ENCODE data around the gene DSTN.

The DSTN gene

DNA sequence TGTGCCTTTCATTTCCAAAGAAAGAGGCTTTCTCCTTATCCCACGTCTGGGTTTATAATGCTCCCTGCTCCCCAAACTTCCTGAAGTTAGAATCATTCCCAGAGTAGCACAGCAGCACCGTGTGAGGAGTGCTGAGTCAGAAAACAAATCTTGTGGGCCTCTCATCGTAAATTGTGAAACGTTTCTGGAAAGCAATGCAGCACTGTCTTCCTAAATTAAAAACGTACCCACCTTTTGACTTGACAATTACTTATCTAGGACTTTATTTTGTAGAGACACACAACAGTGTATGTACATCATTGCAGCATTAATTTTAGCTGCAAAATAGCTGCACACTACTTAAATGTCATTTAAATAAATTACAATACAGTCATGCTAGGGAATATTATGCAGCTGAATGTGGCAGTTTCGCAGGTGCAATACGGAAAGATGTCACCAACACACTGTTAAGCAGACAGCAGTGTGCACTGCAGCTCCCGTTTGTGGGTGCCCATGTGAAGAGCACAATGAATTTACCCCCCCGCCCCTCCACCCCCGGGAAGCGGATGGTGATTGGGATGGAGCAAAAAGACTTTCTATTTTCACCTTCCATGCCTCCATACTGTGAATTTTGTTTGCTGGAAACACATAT lies 81.4 kb downstream of the DSTN start:
- Histone ChIP-seq H3K27me3 (no peaks in the 10 kb centered on the region), H3K27ac (no peak overlapping the region), H3K36me3 (no peaks in the 10 kb centered on the region), H3K4me3 (no peak overlapping the region), H3K9me3 (no peaks in the 10 kb centered on the region), H3K4me1 (peaks cover 0 to 68% (median 43%) of the 10 kb centered on the region in 4 donors)
- intact Hi-C loops (cut with DNase I; ENCODE audit: low total_unique reads) = no loop called here
- DNase-seq = peak; percentile 21 to 31
- TF ChIP-seq, protein P1, sequence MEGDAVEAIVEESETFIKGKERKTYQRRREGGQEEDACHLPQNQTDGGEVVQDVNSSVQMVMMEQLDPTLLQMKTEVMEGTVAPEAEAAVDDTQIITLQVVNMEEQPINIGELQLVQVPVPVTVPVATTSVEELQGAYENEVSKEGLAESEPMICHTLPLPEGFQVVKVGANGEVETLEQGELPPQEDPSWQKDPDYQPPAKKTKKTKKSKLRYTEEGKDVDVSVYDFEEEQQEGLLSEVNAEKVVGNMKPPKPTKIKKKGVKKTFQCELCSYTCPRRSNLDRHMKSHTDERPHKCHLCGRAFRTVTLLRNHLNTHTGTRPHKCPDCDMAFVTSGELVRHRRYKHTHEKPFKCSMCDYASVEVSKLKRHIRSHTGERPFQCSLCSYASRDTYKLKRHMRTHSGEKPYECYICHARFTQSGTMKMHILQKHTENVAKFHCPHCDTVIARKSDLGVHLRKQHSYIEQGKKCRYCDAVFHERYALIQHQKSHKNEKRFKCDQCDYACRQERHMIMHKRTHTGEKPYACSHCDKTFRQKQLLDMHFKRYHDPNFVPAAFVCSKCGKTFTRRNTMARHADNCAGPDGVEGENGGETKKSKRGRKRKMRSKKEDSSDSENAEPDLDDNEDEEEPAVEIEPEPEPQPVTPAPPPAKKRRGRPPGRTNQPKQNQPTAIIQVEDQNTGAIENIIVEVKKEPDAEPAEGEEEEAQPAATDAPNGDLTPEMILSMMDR (IDR thresholded peaks at IDR 0.05) = no peak

DNA sequence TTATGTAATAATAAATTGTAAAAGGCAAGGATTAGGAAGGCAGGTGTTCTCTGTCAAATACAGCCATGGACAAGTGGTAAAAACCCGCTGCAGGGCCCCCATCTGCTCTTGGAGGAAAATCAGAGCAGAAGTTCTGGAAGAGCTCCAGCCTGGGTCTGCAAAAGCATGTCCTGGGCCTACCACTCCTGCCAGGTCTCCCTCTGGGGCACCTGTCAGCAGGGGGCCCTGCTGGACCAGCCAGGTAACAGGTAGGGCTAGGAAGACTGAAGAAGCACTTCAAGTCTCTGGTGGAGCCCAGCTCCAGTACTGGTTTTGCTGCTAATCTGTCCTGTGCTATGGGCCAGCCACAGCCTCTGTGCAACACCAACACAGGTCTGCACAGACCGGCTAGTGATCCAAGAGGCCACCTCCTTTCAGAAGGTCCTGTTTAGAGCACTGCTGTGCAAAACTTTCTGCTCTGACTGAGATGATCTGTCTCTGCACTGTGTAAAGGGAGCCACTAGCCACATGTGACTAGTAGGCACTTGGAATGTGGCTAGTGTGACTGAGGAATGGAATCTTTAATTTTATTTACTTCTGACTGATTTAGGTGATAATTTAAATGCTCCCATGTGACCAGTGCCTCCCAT lies 82.0 kb downstream of the DSTN start:
- DNase-seq = peak; percentile 13 to 44
- intact Hi-C loops (cut with DNase I; ENCODE audit: low total_unique reads) = no loop called here
- H3K4me3 ChIP-seq = no peak overlapping the region
- H3K27ac ChIP-seq = no peak overlapping the region
- no peaks in the 10 kb centered on the region for H3K27me3 ChIP-seq
- TF ChIP-seq, protein P1 (IDR thresholded peaks at IDR 0.05) = no peak
- no peaks in the 10 kb centered on the region for H3K36me3 ChIP-seq
- no peaks in the 10 kb centered on the region for H3K9me3 ChIP-seq
- peaks cover 0 to 69% (median 43%) of the 10 kb centered on the region in 4 donors for H3K4me1 ChIP-seq

DNA sequence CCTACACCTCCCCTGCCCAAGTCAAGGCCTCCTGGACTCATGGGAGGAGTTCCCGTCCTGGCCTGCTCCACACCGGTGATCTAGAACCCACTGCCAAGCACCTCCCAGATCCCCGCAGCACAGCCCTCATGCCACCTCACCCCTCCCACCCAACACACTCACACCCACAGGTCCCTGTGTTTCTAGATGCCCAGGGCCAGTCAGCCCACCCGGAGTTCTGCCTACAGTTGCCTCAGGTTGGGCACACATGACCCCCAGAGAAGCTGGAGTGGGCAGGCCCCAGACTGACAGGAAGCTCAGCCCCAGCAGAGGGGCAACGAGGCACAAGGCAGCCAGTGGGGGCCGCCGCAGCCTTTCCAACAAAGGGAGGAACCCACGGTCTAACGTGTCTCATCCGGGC lies 82.5 kb downstream of the DSTN start:
- Histone ChIP-seq H3K36me3 (no peaks in the 10 kb centered on the region), H3K4me3 (no peak overlapping the region), H3K9me3 (no peaks in the 10 kb centered on the region), H3K4me1 (peaks cover 0 to 63% (median 41%) of the 10 kb centered on the region in 4 donors), H3K27ac (no peak overlapping the region), H3K27me3 (no peaks in the 10 kb centered on the region)
- intact Hi-C loops (cut with DNase I; ENCODE audit: low total_unique reads) = no loop called here
- DNase-seq = peak; percentile 18 to 61
- TF ChIP-seq, protein P1 (IDR thresholded peaks at IDR 0.05) = no peak

DNA sequence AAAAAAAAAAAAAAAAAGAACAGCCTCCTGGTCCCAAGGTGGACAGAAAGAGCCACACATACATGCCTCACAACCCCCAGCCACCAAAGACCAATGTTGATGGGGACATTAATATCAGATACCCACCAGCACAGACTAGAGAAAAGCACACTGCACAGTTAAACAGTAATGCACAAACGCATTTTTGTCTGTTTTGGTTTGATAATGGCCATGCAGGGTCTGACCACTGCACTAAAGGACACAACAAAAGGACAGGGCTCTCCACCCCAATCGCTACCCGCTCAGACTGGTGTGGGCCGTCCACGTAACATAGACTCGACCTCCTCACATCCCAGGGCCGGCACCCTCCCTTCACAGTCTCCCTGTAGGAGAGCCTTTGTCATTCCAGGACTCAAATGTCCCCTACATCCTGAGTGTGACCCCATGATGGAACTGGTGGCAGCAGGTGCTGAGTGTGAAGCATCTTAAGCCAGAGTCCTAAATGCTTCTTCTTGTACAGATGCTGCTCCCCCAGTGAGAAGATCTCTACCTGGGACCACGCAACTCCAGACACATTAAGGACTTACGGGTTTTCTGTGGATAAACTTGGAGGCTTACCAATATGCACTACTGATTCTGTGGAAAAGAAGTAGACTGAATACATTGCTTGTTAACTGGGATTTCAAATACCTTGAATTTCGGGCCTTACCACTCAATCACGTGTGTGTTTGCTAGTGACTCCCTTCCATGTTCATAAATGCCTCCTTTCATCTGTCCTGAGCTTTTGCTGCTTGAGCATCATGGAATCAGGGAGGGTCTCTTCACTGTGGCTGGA lies 84.2 kb downstream of the DSTN start:
- H3K4me3 ChIP-seq = no peak overlapping the region
- no peaks in the 10 kb centered on the region for H3K27me3 ChIP-seq
- H3K36me3 ChIP-seq = peaks cover 8 to 12% (median 11%) of the 10 kb centered on the region in 3 donors
- intact Hi-C loops (cut with DNase I; ENCODE audit: low total_unique reads) = no loop called here
- no peak overlapping the region for H3K27ac ChIP-seq
- TF ChIP-seq, protein P1 (IDR thresholded peaks at IDR 0.05) = no peak
- peak; percentile 18 to 56 for DNase-seq
- H3K4me1 ChIP-seq = peaks cover 0 to 47% (median 28%) of the 10 kb centered on the region in 4 donors
- no peaks in the 10 kb centered on the region for H3K9me3 ChIP-seq

DNA sequence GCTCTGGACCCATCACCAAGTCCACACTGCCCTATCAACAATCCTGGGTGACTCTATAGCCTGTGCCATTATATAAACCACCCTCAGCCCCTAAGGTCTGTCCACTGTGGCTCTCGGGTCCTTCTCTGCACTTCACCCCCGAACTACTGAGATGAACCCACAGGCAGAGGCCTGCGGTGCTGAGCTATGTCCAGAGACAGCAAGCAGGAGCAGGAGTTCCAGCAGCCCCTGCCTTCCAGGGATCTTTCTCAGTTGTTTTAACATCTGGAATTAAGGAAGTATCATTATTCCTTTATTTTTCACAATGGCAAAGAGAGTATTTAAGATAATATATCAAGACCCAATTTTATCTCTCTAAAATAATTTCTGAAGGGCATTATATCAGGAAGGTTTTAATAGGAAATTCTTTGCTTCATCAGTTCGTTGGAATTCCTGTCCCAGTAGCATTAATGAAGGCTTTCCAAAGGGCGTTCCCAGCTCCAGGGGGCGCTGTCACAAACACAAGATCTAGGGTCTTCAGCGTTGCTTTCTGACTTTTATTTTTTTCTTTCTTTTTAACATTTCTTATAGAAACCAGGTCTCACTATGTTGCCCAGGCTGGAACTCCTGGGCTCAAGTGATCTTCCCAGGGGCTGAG lies 84.9 kb downstream of the DSTN start:
- no peak overlapping the region for H3K27ac ChIP-seq
- DNase-seq = peak; percentile 71 to 73
- peaks cover 8 to 15% (median 12%) of the 10 kb centered on the region in 3 donors for H3K36me3 ChIP-seq

More for the DNA sequence above, 84.9 kb downstream of the DSTN start:
- peaks cover 0 to 44% (median 25%) of the 10 kb centered on the region in 4 donors for H3K4me1 ChIP-seq
- intact Hi-C loops (cut with DNase I; ENCODE audit: low total_unique reads) = no loop called here
- H3K4me3 ChIP-seq = no peak overlapping the region
- no peaks in the 10 kb centered on the region for H3K9me3 ChIP-seq
- H3K27me3 ChIP-seq = no peaks in the 10 kb centered on the region
- TF ChIP-seq, protein P1 (IDR thresholded peaks at IDR 0.05) = peak; percentile 43 to 65
